IMR-90 (cell line): ENCODE results near the gene EYS. TPM values are rescaled to one million over a fixed set of nuclear protein-coding genes. Genes with fewer than 3 reads are reported as not detected.

Experiments used
- ATAC-seq: fragments of 200-7000 bp; cut with Tn5 transposase; 2 replicates; pipeline ENCODE4 v1.9.1; 2020; ENCODE audit warnings: low read depth, mild to moderate bottlenecking, moderate library complexity
- BruUV-seq: library from RNA; stranded (reverse); fragments of 400-500 nt; replicated peaks from 2 replicates; lab custom pipeline; 2021; lab: Mats Ljungman, UMichigan
- CTCF ChIA-PET: fragments of 300-600 bp; formaldehyde crosslinking; extraction: SDS; loops from one replicate; lab custom pipeline; 2021; ENCODE audit warnings: antibody characterized with exemption; lab: Yijun Ruan, JAX
- POLR2A ChIA-PET: fragments of 300-600 bp; sonication (Branson Sonifier 250); formaldehyde crosslinking; loops from one replicate; lab custom pipeline; 2022; ENCODE audit warnings: antibody characterized with exemption; ENCODE audit not compliant: unreplicated experiment; lab: Charles Lee
- DNase-seq: peaks from one replicate; pipeline ENCODE4 v3.0.0; 2013
- H2AFZ ChIP-seq: replicated peaks from 2 replicates; pipeline ENCODE3; 2013; ENCODE audit warnings: low read length, mild to moderate bottlenecking; ENCODE audit not compliant: poor library complexity
- H2AK5ac ChIP-seq: 2 replicates; pipeline ENCODE4 v1.6.1; 2013; ENCODE audit warnings: low read depth, low read length, inconsistent platforms
- H2AK9ac ChIP-seq: replicated peaks from 2 replicates; pipeline ENCODE3; 2013; ENCODE audit warnings: mild to moderate bottlenecking, low read depth, low read length, moderate library complexity; ENCODE audit not compliant: poor library complexity
- H2BK120ac ChIP-seq: 2 replicates; pipeline ENCODE4 v1.6.1; 2013; ENCODE audit warnings: low read depth, low read length, inconsistent platforms
- H2BK15ac ChIP-seq: 3 replicates; pipeline ENCODE4 v1.6.1; 2013; ENCODE audit warnings: low read depth, low read length, inconsistent platforms
- H2BK20ac ChIP-seq: 2 replicates; pipeline ENCODE4 v1.6.1; 2013; ENCODE audit warnings: low read depth, mild to moderate bottlenecking, inconsistent platforms, low read length, moderate library complexity
- H2BK5ac ChIP-seq: 2 replicates; pipeline ENCODE4 v1.6.1; 2013; ENCODE audit warnings: mild to moderate bottlenecking, low read depth, low read length, inconsistent platforms; ENCODE audit not compliant: poor library complexity, severe bottlenecking
- H3K14ac ChIP-seq: replicated peaks from 2 replicates; pipeline ENCODE4 v1.6.1; 2013; ENCODE audit warnings: low read depth, low read length, inconsistent platforms
- H3K18ac ChIP-seq: 2 replicates; pipeline ENCODE4 v1.6.1; 2013; ENCODE audit warnings: low read depth, low read length, control low read depth
- H3K23ac ChIP-seq: 2 replicates; pipeline ENCODE4 v1.6.1; 2013; ENCODE audit warnings: low read depth, low read length, inconsistent platforms
- H3K27ac ChIP-seq: 2 replicates; pipeline ENCODE4 v1.5.1; 2013; ENCODE audit warnings: mild to moderate bottlenecking, control low read depth, low read length; ENCODE audit not compliant: insufficient read depth
- H3K27me3 ChIP-seq: 2 replicates; pipeline ENCODE4 v1.6.1; 2013; ENCODE audit warnings: low read length; ENCODE audit not compliant: control insufficient read depth, insufficient read depth
- H3K36me3 ChIP-seq: 2 replicates; pipeline ENCODE4 v1.6.1; 2013; ENCODE audit warnings: low read length, mixed read lengths; ENCODE audit not compliant: control insufficient read depth, insufficient read depth
- H3K4ac ChIP-seq: 2 replicates; pipeline ENCODE4 v1.6.1; 2013; ENCODE audit warnings: low read depth, low read length, inconsistent platforms
- H3K4me1 ChIP-seq: 2 replicates; pipeline ENCODE4 v1.6.1; 2013; ENCODE audit warnings: low read length, mixed read lengths; ENCODE audit not compliant: control insufficient read depth, insufficient read depth
- H3K4me2 ChIP-seq: 2 replicates; pipeline ENCODE4 v1.6.1; 2013; ENCODE audit warnings: low read depth, mild to moderate bottlenecking, control low read depth, low read length, moderate library complexity
- H3K4me3 ChIP-seq: 2 replicates; pipeline ENCODE4 v1.5.1; 2013; ENCODE audit warnings: low read depth, mild to moderate bottlenecking, control low read depth, low read length, moderate library complexity; ENCODE audit not compliant: insufficient read depth
- H3K56ac ChIP-seq: 2 replicates; pipeline ENCODE4 v1.6.1; 2013; ENCODE audit warnings: low read length, inconsistent platforms; ENCODE audit not compliant: insufficient read depth; ENCODE audit errors: extremely low read depth
- H3K79me1 ChIP-seq, 2 experiments: 2 replicates each; pipeline ENCODE4 v1.6.1; 2013; ENCODE audit warnings: low read length in 2 of 2, inconsistent platforms in 1 of 2, low read depth in 1 of 2
- H3K9ac ChIP-seq: 2 replicates; pipeline ENCODE4 v1.6.1; 2013; ENCODE audit warnings: low read depth, low read length, control low read depth
- H3K9me1 ChIP-seq: 2 replicates; pipeline ENCODE4 v1.6.1; 2013; ENCODE audit warnings: low read length, inconsistent platforms; ENCODE audit not compliant: insufficient read depth
- H3K9me3 ChIP-seq: 2 replicates; pipeline ENCODE4 v1.6.1; 2013; ENCODE audit warnings: low read length; ENCODE audit not compliant: control insufficient read depth, insufficient read depth
- H4K20me1 ChIP-seq: 2 replicates; pipeline ENCODE4 v1.6.1; 2013; ENCODE audit warnings: low read length, inconsistent platforms; ENCODE audit not compliant: insufficient read depth
- H4K5ac ChIP-seq: 2 replicates; pipeline ENCODE4 v1.6.1; 2013; ENCODE audit warnings: mild to moderate bottlenecking, low read depth, low read length, control low read depth
- H4K8ac ChIP-seq, 2 experiments: 2 replicates each; pipeline ENCODE4 v1.6.1; 2013; ENCODE audit warnings: low read depth in 2 of 2, low read length in 2 of 2, control low read depth in 1 of 2, inconsistent platforms in 1 of 2
- H4K91ac ChIP-seq: 2 replicates; pipeline ENCODE4 v1.6.1; 2013; ENCODE audit warnings: low read depth, low read length, inconsistent platforms; ENCODE audit not compliant: insufficient read depth
- BHLHE40 ChIP-seq: fragments of 150-350 bp; IDR thresholded peaks from 2 replicates; pipeline ENCODE4 v1.6.1; 2016; ENCODE audit warnings: mild to moderate bottlenecking, low read depth, low read length
- CEBPB ChIP-seq: IDR thresholded peaks from 2 replicates; pipeline ENCODE4 v1.6.1; 2012; ENCODE audit warnings: low read depth, low read length, improper control_type of control experiment
- CHD1 ChIP-seq: IDR thresholded peaks from 2 replicates; pipeline ENCODE4 v1.6.1; 2012; ENCODE audit warnings: low read depth, low read length, improper control_type of control experiment
- FOS ChIP-seq: fragments of 150-350 bp; IDR thresholded peaks from 2 replicates; pipeline ENCODE4 v1.6.1; 2016; ENCODE audit warnings: low read depth, low read length
- MAFK ChIP-seq: IDR thresholded peaks from 2 replicates; pipeline ENCODE4 v1.6.1; 2012; ENCODE audit warnings: low read depth, low read length, improper control_type of control experiment
- MAZ ChIP-seq: IDR thresholded peaks from 2 replicates; pipeline ENCODE4 v1.6.1; 2012; ENCODE audit warnings: low read depth, mild to moderate bottlenecking, low read length, improper control_type of control experiment, moderate library complexity, borderline replicate concordance
- MXI1 ChIP-seq: IDR thresholded peaks from 2 replicates; pipeline ENCODE4 v1.6.1; 2012; ENCODE audit warnings: low read depth, mild to moderate bottlenecking, low read length, moderate library complexity, borderline replicate concordance
- NFE2L2 ChIP-seq: fragments of 150-350 bp; IDR thresholded peaks from 2 replicates; pipeline ENCODE4 v1.6.1; 2016; ENCODE audit warnings: low read depth, mild to moderate bottlenecking, low read length
- POLR2A ChIP-seq: IDR thresholded peaks from 2 replicates; pipeline ENCODE4 v1.6.1; 2012; ENCODE audit warnings: mild to moderate bottlenecking, low read depth, low read length
- RAD21 ChIP-seq: IDR thresholded peaks from 2 replicates; pipeline ENCODE4 v1.6.1; 2012; ENCODE audit warnings: low read length, improper control_type of control experiment
- RCOR1 ChIP-seq: IDR thresholded peaks from 2 replicates; pipeline ENCODE4 v1.6.1; 2012; ENCODE audit warnings: mild to moderate bottlenecking, low read length, improper control_type of control experiment; ENCODE audit not compliant: insufficient replicate concordance
- RFX5 ChIP-seq: IDR thresholded peaks from 2 replicates; pipeline ENCODE4 v1.8.0; 2012; ENCODE audit warnings: low read depth, mild to moderate bottlenecking, low read length, moderate library complexity
- SMC3 ChIP-seq: fragments of 150-350 bp; IDR thresholded peaks from 2 replicates; pipeline ENCODE4 v1.6.1; 2016; ENCODE audit warnings: low read depth, mild to moderate bottlenecking, antibody characterized with exemption, low read length, moderate library complexity
- WGBS, 2 experiments: methylation state at CpG; one replicate each; pipeline versions ENCODE4 v1.1.5 to v1.1.7; 2013; ENCODE audit warnings: missing lambda C conversion rate in 2 of 2; ENCODE audit not compliant: insufficient read length in 1 of 2; ENCODE audit errors: extremely low coverage in 2 of 2; 5-methylcytosine and 5-hydroxymethylcytosine counted together
- dilution Hi-C: fragments of 300-500 bp; cut with HindIII; formaldehyde crosslinking; loops from one replicate; pipeline ENCODE4 v1.14.3; 2018; ENCODE audit warnings: low sequenced_read_pairs; ENCODE audit not compliant: unreplicated experiment
- in situ Hi-C: fragments of 300-500 bp; cut with MboI; formaldehyde crosslinking; loops from 3 replicates; pipeline ENCODE4 v1.14.3; 2019; ENCODE audit warnings: low sequenced_read_pairs, inconsistent platforms, mixed read lengths
- intact Hi-C: fragments of 100-400 bp; cut with micrococcal nuclease; formaldehyde crosslinking; loops from 2 replicates; pipeline ENCODE4 v1.10.0; 2022
- polyA plus RNA-seq, 3 experiments: library from polyadenylated mRNA; depleted of rRNA; stranded (reverse); fragments of >200 nt; gene quantifications; 2 replicates each; pipeline ENCODE4 v1.2.3, GENCODE V29; 2012; ENCODE audit warnings: low replicate concordance in 1 of 3
- total RNA-seq: library from RNA; depleted of rRNA; stranded (reverse); fragments of >200 nt; gene quantifications from 2 replicates; pipeline ENCODE4 v1.2.3, GENCODE V29; 2012
- TF ChIP-seq, protein P1 (sequence below): fragments of 150-350 bp; IDR thresholded peaks from 2 replicates; pipeline ENCODE4 v1.6.1; 2017; ENCODE audit warnings: mild to moderate bottlenecking, antibody characterized with exemption, low read length, low read depth
- TF ChIP-seq, protein P2 (sequence below): fragments of 150-350 bp; IDR thresholded peaks from 2 replicates; pipeline ENCODE4 v1.6.1; 2016; ENCODE audit warnings: low read depth, mild to moderate bottlenecking, low read length, moderate library complexity, borderline replicate concordance
- TF ChIP-seq, protein P3 (sequence below): conservative IDR thresholded peaks from 2 replicates; pipeline ENCODE4 v1.5.1; 2012; ENCODE audit warnings: mild to moderate bottlenecking, low read depth, low read length, improper control_type of control experiment

EYS gene
- total and polyA plus RNA-seq, 2 of the 4 experiments (the other 2 are of a cell fraction) = under 0.01 TPM; not detected in 1

DNA sequence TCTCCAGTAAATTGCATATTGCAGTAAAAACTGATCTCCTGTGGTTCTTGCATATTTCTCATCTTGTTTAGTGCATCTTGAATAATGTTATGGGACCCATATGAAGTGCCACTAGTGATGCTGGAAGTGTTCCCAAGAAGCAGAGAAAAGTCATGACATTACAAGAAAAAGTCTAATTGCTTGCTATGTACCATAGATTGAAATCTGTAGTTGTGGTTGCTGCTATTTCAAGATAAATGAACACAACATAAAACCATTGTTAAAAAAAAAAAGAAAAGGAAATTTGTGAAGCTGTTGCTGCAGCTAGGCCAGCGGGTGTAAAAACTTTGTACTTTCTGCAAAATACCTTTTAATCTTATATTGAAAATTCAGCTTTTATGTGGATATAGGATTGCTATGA lies 1767.0 kb downstream of the EYS start:
- Histone ChIP-seq H3K9ac (no peak overlapping the region), H2BK15ac (no peak overlapping the region), H3K4ac (no peak overlapping the region), H3K27ac (no peak overlapping the region), H4K20me1 (no peaks in the 10 kb centered on the region), H3K9me1 (no peaks in the 10 kb centered on the region), H3K4me3 (no peak overlapping the region), H4K91ac (no peak overlapping the region), H3K23ac (no peak overlapping the region), H3K4me2 (no peak overlapping the region), H2BK5ac (no peak overlapping the region), H2AK9ac (no peak overlapping the region), H3K18ac (no peak overlapping the region), H3K14ac (no peak overlapping the region), H3K79me1 (no peaks in the 10 kb centered on the region), H4K5ac (no peak overlapping the region), H3K36me3 (no peaks in the 10 kb centered on the region), H3K9me3 (no peaks in the 10 kb centered on the region), H3K4me1 (no peaks in the 10 kb centered on the region), H2AK5ac (no peak overlapping the region), H2BK20ac (no peak overlapping the region), H3K27me3 (no peaks in the 10 kb centered on the region; the same call in 1 of the 2 replicates), H4K8ac (no peak overlapping the region), H2AFZ (no peak overlapping the region), H2BK120ac (no peak overlapping the region), H3K56ac (no peak overlapping the region)
- WGBS, 2 experiments = no CpG with 5 or more reads among the region's 1 CpG
- ChIA-PET POLR2A (no interaction called here), CTCF (no interaction called here)
- intact Hi-C loops = no loop called here
- TF ChIP-seq MXI1 (no peak), RFX5 (no peak), RAD21 (no peak), MAFK (no peak), NFE2L2 (no peak), CEBPB (no peak), BHLHE40 (no peak), CHD1 (no peak), RCOR1 (no peak), FOS (no peak), POLR2A (no peak), SMC3 (no peak), MAZ (no peak)
- TF ChIP-seq, protein P1, sequence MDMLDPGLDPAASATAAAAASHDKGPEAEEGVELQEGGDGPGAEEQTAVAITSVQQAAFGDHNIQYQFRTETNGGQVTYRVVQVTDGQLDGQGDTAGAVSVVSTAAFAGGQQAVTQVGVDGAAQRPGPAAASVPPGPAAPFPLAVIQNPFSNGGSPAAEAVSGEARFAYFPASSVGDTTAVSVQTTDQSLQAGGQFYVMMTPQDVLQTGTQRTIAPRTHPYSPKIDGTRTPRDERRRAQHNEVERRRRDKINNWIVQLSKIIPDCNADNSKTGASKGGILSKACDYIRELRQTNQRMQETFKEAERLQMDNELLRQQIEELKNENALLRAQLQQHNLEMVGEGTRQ = no peak
- TF ChIP-seq, protein P2, sequence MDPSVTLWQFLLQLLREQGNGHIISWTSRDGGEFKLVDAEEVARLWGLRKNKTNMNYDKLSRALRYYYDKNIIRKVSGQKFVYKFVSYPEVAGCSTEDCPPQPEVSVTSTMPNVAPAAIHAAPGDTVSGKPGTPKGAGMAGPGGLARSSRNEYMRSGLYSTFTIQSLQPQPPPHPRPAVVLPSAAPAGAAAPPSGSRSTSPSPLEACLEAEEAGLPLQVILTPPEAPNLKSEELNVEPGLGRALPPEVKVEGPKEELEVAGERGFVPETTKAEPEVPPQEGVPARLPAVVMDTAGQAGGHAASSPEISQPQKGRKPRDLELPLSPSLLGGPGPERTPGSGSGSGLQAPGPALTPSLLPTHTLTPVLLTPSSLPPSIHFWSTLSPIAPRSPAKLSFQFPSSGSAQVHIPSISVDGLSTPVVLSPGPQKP = no peak
- TF ChIP-seq, protein P3, sequence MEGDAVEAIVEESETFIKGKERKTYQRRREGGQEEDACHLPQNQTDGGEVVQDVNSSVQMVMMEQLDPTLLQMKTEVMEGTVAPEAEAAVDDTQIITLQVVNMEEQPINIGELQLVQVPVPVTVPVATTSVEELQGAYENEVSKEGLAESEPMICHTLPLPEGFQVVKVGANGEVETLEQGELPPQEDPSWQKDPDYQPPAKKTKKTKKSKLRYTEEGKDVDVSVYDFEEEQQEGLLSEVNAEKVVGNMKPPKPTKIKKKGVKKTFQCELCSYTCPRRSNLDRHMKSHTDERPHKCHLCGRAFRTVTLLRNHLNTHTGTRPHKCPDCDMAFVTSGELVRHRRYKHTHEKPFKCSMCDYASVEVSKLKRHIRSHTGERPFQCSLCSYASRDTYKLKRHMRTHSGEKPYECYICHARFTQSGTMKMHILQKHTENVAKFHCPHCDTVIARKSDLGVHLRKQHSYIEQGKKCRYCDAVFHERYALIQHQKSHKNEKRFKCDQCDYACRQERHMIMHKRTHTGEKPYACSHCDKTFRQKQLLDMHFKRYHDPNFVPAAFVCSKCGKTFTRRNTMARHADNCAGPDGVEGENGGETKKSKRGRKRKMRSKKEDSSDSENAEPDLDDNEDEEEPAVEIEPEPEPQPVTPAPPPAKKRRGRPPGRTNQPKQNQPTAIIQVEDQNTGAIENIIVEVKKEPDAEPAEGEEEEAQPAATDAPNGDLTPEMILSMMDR = no peak
- in situ Hi-C loops = no loop called here
- DNase-seq = no peak
- BruUV-seq = no TSS peak
- dilution Hi-C loops = no loop called here
- no peak for ATAC-seq
